ENCODE data around the gene CARD16. TPM values are rescaled to one million over a fixed set of nuclear protein-coding genes. Genes with fewer than 3 reads are reported as not detected.
"Not testable (repeated sequence)": the region's sequence is repeated elsewhere in the genome, so short reads cannot be mapped to it uniquely, and the experiment has no call there.

CARD16 gene
- total RNA-seq (16.2 TPM), polyA plus RNA-seq (19.7 TPM)

- WGBS: 40% methylated on average over 5 of the region's 5 CpGs
These were observed at the start of gene CARD16 for GRCh38 chr11:105044557-105045524. Gene CARD16, minus strand, starts transcription at chr11:105045335. Its CDS starts 38 bp downstream, at chr11:105045297.

DNA sequence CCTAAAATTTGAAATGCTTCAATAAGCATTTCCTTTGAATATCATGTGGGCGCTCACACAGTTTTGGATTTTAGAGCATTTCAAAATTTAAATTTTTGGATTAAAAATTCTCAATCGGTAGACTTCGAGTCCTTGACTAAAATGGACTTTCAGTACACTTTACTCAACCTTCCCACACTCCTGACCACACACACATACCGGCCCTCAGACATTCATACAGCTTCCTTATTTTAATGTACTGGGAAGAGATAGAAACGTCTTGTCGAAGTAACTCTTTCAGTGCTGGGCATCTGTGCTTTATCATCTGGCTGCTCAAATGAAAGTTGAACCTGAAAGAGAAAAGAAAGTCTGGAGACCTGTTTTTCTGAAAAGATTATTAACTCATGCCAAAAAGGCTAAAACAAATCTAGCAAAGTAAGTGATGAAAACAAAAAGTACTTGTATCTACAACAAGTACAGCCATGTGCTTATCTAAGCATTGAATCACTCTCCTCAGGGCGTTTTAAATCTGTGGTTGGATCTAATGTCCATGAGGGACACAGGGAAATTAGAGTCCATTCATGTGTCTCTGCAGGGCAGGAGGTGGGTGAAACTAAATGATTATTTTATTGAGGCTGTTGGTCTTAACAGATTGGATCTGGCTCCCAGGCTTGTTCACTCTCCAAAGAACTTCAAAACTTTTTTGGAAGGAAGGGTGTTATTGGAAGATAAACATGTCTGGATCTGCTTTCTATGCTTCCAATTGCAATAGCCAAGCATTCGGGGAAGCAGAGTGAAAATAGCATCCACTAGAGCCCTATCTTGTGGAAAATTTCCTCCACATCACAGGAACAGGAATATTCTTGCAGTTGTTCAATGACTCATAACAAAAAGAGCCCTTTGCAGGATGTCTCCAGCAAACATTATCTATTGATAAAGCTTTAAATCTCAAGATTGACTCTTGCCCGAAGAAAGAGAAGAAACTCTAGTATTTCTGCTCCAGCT, 47.4 kb upstream of the CARD16 start:
- Histone ChIP-seq H3K36me3 (ENCODE audit: insufficient read depth) (peaks cover 1% of the 10 kb centered on the region), H3K4me1 (ENCODE audit: insufficient read depth) (no peaks in the 10 kb centered on the region), H3K4me3 (ENCODE audit: low read depth, low read length) (no peak overlapping the region), H3K27ac (ENCODE audit: low read depth) (no peak overlapping the region)
- no peak for DNase-seq (ENCODE audit: extremely low spot score)
- 49% methylated on average over 9 of the region's 9 CpGs for WGBS

More at GRCh38 chr11:105044557-105045524, at the start of gene CARD16:
- H3K27ac ChIP-seq (ENCODE audit: low read depth): peak within 1 kb of the TSS; percentile 45
- H3K4me3 ChIP-seq (ENCODE audit: low read depth, low read length): peak within 1 kb of the TSS; percentile 50
- DNase-seq (ENCODE audit: extremely low spot score); H3K36me3 ChIP-seq (ENCODE audit: insufficient read depth); H3K4me1 ChIP-seq (ENCODE audit: insufficient read depth): not testable (repeated sequence)

GRCh38 chr11:105081412-105082150, 36.4 kb upstream of the CARD16 start:
- Histone ChIP-seq H3K4me1 (ENCODE audit: insufficient read depth) (no peaks in the 10 kb centered on the region), H3K27ac (ENCODE audit: low read depth) (no peak overlapping the region), H3K4me3 (ENCODE audit: low read depth, low read length) (no peak overlapping the region), H3K36me3 (ENCODE audit: insufficient read depth) (no peaks in the 10 kb centered on the region)
- whole genome bisulfite sequencing: 93% methylated on average over 5 of the region's 5 CpGs
- DNase-seq (ENCODE audit: extremely low spot score): no peak

GRCh38 chr11:105080171-105080906, 35.2 kb upstream of the CARD16 start:
- WGBS: 50% methylated on average over 6 of the region's 6 CpGs
- not testable (repeated sequence) for H3K36me3 ChIP-seq (ENCODE audit: insufficient read depth); H3K4me3 ChIP-seq (ENCODE audit: low read depth, low read length); DNase-seq (ENCODE audit: extremely low spot score); H3K4me1 ChIP-seq (ENCODE audit: insufficient read depth); H3K27ac ChIP-seq (ENCODE audit: low read depth)

DNA sequence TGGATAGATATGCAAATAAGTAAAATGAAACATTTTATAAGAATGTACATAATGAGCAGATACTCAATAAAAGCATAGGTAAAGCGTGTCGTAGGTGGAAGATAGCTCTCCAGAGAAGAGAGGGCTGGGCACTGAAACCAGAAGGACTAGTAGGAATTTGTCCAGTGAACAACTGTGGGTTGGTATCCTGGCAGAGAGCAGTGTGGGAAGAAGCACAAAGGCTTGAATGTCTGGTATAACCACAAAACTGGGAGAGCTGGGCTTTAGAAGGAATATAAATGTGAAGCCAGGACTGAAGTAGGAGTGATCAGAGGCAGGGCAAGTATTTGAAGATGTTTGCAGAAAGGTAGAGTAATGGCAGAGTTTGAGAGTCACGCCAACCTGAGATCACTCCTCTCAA, 33.1 kb upstream of the CARD16 start:
- Histone ChIP-seq H3K36me3 (ENCODE audit: insufficient read depth) (no peaks in the 10 kb centered on the region), H3K27ac (ENCODE audit: low read depth) (no peak overlapping the region), H3K4me3 (ENCODE audit: low read depth, low read length) (no peak overlapping the region), H3K4me1 (ENCODE audit: insufficient read depth) (no peaks in the 10 kb centered on the region)
- no peak for DNase-seq (ENCODE audit: extremely low spot score)
- 93% methylated on average over 3 of the region's 3 CpGs for WGBS

- H3K4me1 ChIP-seq (ENCODE audit: insufficient read depth); H3K4me3 ChIP-seq (ENCODE audit: low read depth, low read length); H3K36me3 ChIP-seq (ENCODE audit: insufficient read depth); H3K27ac ChIP-seq (ENCODE audit: low read depth); DNase-seq (ENCODE audit: extremely low spot score): not testable (repeated sequence)
- 82% methylated on average over 4 of the region's 4 CpGs for WGBS
These were observed 32.1 kb upstream of the CARD16 start for GRCh38 chr11:105077141-105077790.

DNA sequence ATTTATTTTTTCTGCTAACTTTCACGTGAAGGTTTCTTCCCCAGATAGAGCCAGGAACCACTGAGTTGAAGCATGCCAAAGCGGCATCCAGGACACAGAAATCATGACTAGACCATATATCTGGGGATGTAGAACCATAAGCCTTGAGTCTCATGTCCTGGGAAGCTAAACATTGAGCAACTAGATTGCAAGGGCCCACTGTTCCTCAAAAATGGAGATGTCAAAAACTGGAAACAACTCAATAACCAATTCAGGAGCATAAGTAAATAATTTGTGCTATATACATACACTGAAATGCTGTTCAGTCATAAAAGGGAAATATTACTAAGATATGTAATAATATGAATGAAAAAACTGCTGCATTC, 29.0 kb upstream of the CARD16 start:
- WGBS: 86% methylated on average over 2 of the region's 2 CpGs

GRCh38 chr11:105073456-105074165, 28.5 kb upstream of the CARD16 start:
- no peak for DNase-seq (ENCODE audit: extremely low spot score)
- WGBS: 98% methylated on average over 1 of the region's 1 CpG
- no peak overlapping the region for H3K27ac ChIP-seq (ENCODE audit: low read depth)
- H3K4me3 ChIP-seq (ENCODE audit: low read depth, low read length): no peak overlapping the region
- H3K4me1 ChIP-seq (ENCODE audit: insufficient read depth): no peaks in the 10 kb centered on the region
- no peaks in the 10 kb centered on the region for H3K36me3 ChIP-seq (ENCODE audit: insufficient read depth)

More for the DNA sequence above, 29.0 kb upstream of the CARD16 start:
- Histone ChIP-seq H3K4me3 (ENCODE audit: low read depth, low read length) (no peak overlapping the region), H3K27ac (ENCODE audit: low read depth) (no peak overlapping the region), H3K4me1 (ENCODE audit: insufficient read depth) (no peaks in the 10 kb centered on the region), H3K36me3 (ENCODE audit: insufficient read depth) (no peaks in the 10 kb centered on the region)
- DNase-seq (ENCODE audit: extremely low spot score): no peak

DNA sequence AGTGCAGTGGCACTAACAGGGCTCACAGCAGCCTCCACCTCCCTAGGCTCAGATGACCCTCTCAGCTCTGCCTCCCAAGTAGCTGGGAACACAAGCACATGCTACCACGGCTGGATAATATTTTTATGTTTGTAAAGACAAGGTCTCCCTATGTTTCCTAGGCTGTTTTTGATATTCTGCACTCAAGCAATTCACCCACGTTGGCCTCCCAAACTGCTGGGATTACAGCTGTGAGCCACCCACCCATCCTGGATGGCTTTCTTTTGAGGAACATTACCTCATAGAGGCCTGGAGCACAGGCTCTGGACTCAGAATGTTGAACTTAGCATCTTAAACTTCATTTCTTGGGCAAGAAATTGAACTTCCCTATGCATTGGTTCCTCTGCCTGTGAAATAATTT, 26.9 kb upstream of the CARD16 start:
- not testable (repeated sequence) for H3K4me3 ChIP-seq (ENCODE audit: low read depth, low read length); H3K27ac ChIP-seq (ENCODE audit: low read depth); H3K36me3 ChIP-seq (ENCODE audit: insufficient read depth); H3K4me1 ChIP-seq (ENCODE audit: insufficient read depth); DNase-seq (ENCODE audit: extremely low spot score)
- 91% methylated on average over 2 of the region's 2 CpGs for WGBS

GRCh38 chr11:105071089-105071732, 26.1 kb upstream of the CARD16 start:
- H3K4me3 ChIP-seq (ENCODE audit: low read depth, low read length): no peak overlapping the region
- DNase-seq (ENCODE audit: extremely low spot score): no peak
- no peaks in the 10 kb centered on the region for H3K4me1 ChIP-seq (ENCODE audit: insufficient read depth)
- H3K27ac ChIP-seq (ENCODE audit: low read depth): no peak overlapping the region
- WGBS: 70% methylated on average over 4 of the region's 4 CpGs
- H3K36me3 ChIP-seq (ENCODE audit: insufficient read depth): no peaks in the 10 kb centered on the region

- no peak overlapping the region for H3K4me3 ChIP-seq (ENCODE audit: low read depth, low read length)
These were observed 25.2 kb upstream of the CARD16 start for GRCh38 chr11:105070306-105070705.

More at GRCh38 chr11:105070306-105070705, 25.2 kb upstream of the CARD16 start:
- WGBS: 91% methylated on average over 4 of the region's 4 CpGs
- Histone ChIP-seq H3K27ac (ENCODE audit: low read depth) (no peak overlapping the region), H3K36me3 (ENCODE audit: insufficient read depth) (no peaks in the 10 kb centered on the region), H3K4me1 (ENCODE audit: insufficient read depth) (no peaks in the 10 kb centered on the region)
- DNase-seq (ENCODE audit: extremely low spot score): no peak

Measured in urinary bladder (tissue), 4 donors.